Mesothelial cell of epicardium (in vitro differentiated cells): ENCODE measurements around the gene ADIPOR2. TPM values are rescaled to one million over a fixed set of nuclear protein-coding genes. Genes with fewer than 3 reads are reported as not detected.
A peak's percentile ranks its signal among the peaks of the same experiment; 100 is the strongest.

Experiments used
- DNase-seq, 2 experiments: peaks; one replicate each; pipeline ENCODE4 v3.0.0; 2021; ENCODE audit warnings: low spot score in 2 of 2; ENCODE audit not compliant: unreplicated experiment in 2 of 2
- H3K27ac Mint-ChIP-seq: 2 replicates; pipeline ENCODE4 v1.8.0; 2021; ENCODE audit warnings: mixed read lengths
- H3K27me3 Mint-ChIP-seq: 2 replicates; pipeline ENCODE4 v1.8.0; 2021; ENCODE audit warnings: low read depth, mixed read lengths
- H3K36me3 Mint-ChIP-seq: 2 replicates; pipeline ENCODE4 v1.8.0; 2021; ENCODE audit warnings: mixed read lengths
- H3K4me1 Mint-ChIP-seq: 2 replicates; pipeline ENCODE4 v1.8.0; 2021; ENCODE audit warnings: mixed read lengths
- H3K4me3 Mint-ChIP-seq: 2 replicates; pipeline ENCODE4 v1.8.0; 2021; ENCODE audit warnings: mild to moderate bottlenecking, moderate library complexity, mixed read lengths
- H3K9me3 Mint-ChIP-seq: 2 replicates; pipeline ENCODE4 v1.8.0; 2021; ENCODE audit warnings: mixed read lengths
- total RNA-seq: library from RNA; stranded (reverse); gene quantifications from 3 replicates; pipeline ENCODE4 v1.2.1, GENCODE V29; 2021
- TF ChIP-seq, protein P1 (sequence below): fragments of 200-600 bp; sonication (generic); IDR thresholded peaks from one replicate; pipeline ENCODE4 v1.5.0; 2021; ENCODE audit warnings: antibody characterized with exemption; ENCODE audit not compliant: unreplicated experiment

Gene ADIPOR2
- total RNA-seq, 1 donor from 2014 or later, result 77.2 TPM

DNA sequence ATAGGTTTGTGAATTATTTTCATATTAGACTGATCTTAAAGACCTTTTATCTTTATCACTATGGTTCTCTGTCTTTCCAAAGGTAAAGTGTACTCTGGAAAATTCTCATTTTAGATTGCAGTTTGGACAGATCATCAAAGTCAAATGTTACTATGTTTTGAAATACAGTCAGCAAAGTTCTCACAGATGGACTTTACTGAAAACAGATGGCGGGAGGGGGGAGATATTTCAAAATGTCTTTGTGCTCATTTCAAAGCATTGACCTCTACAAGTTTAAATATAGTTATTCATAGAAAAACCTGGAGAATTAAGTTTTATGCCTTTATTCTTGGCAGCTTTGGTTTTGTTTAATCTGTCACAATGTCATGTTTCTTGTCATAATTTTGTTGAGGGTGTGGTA lies 77.7 kb downstream of the ADIPOR2 start:
- TF ChIP-seq, protein P1, sequence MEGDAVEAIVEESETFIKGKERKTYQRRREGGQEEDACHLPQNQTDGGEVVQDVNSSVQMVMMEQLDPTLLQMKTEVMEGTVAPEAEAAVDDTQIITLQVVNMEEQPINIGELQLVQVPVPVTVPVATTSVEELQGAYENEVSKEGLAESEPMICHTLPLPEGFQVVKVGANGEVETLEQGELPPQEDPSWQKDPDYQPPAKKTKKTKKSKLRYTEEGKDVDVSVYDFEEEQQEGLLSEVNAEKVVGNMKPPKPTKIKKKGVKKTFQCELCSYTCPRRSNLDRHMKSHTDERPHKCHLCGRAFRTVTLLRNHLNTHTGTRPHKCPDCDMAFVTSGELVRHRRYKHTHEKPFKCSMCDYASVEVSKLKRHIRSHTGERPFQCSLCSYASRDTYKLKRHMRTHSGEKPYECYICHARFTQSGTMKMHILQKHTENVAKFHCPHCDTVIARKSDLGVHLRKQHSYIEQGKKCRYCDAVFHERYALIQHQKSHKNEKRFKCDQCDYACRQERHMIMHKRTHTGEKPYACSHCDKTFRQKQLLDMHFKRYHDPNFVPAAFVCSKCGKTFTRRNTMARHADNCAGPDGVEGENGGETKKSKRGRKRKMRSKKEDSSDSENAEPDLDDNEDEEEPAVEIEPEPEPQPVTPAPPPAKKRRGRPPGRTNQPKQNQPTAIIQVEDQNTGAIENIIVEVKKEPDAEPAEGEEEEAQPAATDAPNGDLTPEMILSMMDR, result no peak
- Mint-ChIP-seq H3K4me3 (no peak overlapping the region), H3K9me3 (no peaks in the 10 kb centered on the region), H3K36me3 (peaks cover 7% of the 10 kb centered on the region), H3K27me3 (no peaks in the 10 kb centered on the region), H3K27ac (peak overlapping the region; percentile 70), H3K4me1 (peaks cover 50% of the 10 kb centered on the region)
- DNase-seq, result no peak

DNA sequence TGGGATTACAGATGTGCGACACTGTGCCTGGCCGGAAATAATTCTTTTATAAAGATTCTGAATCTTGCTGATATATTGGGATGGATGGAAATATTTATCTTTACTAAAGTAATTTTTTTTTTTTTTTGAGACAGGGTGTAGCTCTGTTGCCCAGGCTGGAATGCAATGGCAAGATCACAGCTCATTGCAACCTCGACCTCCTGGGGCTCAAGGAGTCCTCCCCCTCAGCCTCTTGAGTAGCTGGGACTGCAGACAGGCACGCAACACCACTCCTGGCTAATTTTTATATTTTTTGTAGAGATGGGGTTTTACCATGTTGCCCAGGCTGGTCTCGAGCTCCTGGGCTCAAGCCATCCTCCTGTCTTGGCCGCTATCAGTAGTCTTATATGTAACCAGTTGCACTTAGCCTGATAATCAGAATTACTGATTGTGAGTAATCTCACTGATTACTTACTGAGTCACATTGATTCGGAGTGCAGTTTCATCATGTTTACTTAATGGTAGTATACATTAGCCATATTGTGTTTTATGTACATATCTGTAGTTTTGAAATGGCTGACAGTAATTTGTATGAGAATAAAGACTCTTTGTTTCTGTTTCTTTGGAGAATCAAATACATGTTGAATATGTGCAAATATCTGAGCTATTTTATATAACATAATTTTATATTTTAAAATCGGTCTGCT lies 79.1 kb downstream of the ADIPOR2 start:
- Mint-ChIP-seq H3K9me3 (no peaks in the 10 kb centered on the region), H3K27me3 (no peaks in the 10 kb centered on the region), H3K36me3 (peaks cover 7% of the 10 kb centered on the region), H3K4me3 (no peak overlapping the region), H3K4me1 (peaks cover 47% of the 10 kb centered on the region), H3K27ac (peak overlapping the region; percentile 22)
- TF ChIP-seq, protein P1, result no peak
- DNase-seq, result no peak

DNA sequence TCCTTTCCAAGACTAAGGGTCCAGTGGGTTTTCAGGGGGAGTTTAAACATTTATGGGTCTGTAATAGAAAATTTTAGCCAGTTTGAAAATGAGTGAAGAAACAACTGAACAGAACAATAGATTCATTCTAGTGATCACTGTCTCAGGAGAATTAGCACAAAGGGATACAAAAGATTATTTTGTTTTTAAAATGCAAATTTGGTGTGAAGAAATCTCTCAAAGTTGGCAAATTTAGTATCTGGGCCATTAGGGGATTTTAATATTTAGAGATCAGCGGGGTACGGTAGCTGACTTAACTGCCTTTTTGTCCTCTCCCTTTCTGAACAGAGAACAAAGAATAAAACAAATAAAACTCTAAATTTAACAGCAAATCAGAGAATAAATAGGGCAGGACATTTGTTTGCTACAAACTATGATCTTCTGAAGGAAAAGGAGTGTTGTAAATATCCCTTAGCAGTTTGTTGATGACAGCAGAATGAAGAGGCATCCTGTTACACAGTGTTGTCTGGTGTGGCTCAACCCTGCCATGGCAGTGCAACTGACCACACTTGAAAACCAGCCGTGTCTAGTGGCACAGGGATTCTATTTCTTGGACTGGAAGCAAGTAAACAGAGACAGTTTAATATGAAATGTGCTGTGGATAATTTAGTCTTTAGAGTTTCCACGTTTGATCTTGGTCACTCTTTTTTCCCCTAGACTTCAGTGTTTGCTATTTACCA lies 83.2 kb downstream of the ADIPOR2 start:
- Mint-ChIP-seq H3K36me3 (peaks cover 15% of the 10 kb centered on the region), H3K4me1 (peaks cover 51% of the 10 kb centered on the region), H3K27ac (peak overlapping the region; percentile 87)

DNA sequence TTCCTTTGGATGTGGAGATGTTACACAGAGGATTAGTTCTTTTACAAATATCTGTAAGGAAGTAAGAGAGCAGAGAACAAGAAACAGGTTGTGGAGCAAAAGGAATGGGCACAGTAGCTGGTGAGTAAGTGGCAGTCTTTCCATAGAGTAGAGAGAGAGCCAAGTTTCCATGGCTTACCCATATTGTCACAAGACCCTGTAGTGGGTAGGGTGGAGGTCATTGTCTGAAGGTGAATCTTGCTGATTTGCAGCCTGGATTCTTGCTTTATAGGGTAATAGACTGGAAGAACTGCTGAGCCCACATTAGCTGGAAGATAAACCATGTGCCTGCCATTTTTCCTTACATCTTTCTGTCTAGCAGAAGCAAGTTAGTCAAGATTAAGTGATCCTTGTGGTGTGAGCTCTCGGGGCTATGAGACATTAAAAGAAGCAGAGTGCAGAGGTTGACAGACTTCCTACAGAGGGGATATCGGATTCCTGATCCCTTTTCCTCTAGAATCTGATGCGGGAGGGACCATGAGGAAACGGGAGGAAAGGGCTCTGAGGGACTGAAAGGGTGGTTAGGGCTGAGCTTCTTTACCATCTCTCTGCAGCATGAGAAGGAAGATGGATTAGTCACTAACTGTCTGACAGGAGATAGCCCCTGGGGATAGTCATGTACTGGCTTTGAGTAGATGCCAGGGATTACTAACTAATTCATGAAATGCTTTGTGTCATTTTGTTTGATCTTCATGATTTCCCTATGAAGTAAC lies 85.5 kb downstream of the ADIPOR2 start:
- DNase-seq, result no peak
- TF ChIP-seq, protein P1, result no peak
- Mint-ChIP-seq H3K36me3 (peaks cover 18% of the 10 kb centered on the region), H3K27ac (peak overlapping the region; percentile 86), H3K27me3 (no peaks in the 10 kb centered on the region), H3K4me1 (peaks cover 61% of the 10 kb centered on the region), H3K9me3 (no peaks in the 10 kb centered on the region), H3K4me3 (no peak overlapping the region)

More for the DNA sequence above, 83.2 kb downstream of the ADIPOR2 start:
- TF ChIP-seq, protein P1, result no peak
- Mint-ChIP-seq H3K27me3 (no peaks in the 10 kb centered on the region), H3K9me3 (no peaks in the 10 kb centered on the region), H3K4me3 (no peak overlapping the region)
- no peak for DNase-seq

DNA sequence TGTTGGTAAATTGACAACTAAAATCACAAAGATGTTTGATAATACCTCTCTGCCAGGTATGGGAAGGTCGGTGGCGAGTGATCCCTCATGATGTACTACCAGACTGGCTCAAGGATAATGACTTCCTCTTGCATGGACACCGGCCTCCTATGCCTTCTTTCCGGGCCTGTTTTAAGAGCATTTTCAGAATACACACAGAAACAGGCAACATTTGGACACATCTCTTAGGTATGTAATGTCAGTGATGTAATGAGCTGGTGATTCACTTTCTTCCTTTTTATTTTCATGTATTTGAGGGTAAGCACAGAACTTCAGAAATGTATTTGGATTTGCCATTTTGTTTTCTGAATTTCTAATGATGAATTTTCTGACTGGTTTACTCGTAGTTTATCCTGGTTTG lies 86.9 kb downstream of the ADIPOR2 start:
- TF ChIP-seq, protein P1, result no peak
- Mint-ChIP-seq H3K9me3 (no peaks in the 10 kb centered on the region), H3K4me1 (peaks cover 74% of the 10 kb centered on the region), H3K36me3 (peaks cover 16% of the 10 kb centered on the region), H3K27me3 (no peaks in the 10 kb centered on the region), H3K27ac (peak overlapping the region; percentile 84), H3K4me3 (no peak overlapping the region)
- DNase-seq, result no peak
